Astrocyte of the cerebellum (primary cell): ENCODE measurements around the gene GLRX5.
"Not testable (repeated sequence)": the region's sequence is repeated elsewhere in the genome, so short reads cannot be mapped to it uniquely, and the experiment has no call there.

Source experiments
- DNase-seq: peaks from one replicate; pipeline ENCODE4 v3.0.0-alpha.2; 2011; ENCODE audit warnings: low read depth
- H3K4me3 ChIP-seq: 2 replicates; pipeline ENCODE4 v1.5.1; 2011; ENCODE audit warnings: mild to moderate bottlenecking, low read depth, low read length, moderate library complexity
- in situ Hi-C: cut with HindIII; loops from 2 replicates; pipeline ENCODE4 v1.10.0; 2017; ENCODE audit warnings: low sequenced_read_pairs
- TF ChIP-seq, protein P1 (sequence below): IDR thresholded peaks from 2 replicates; pipeline ENCODE4 v1.5.1; 2012; ENCODE audit warnings: low read length, low read depth, moderate library complexity, mild to moderate bottlenecking; ENCODE audit errors: missing control alignments

GLRX5 gene

DNA sequence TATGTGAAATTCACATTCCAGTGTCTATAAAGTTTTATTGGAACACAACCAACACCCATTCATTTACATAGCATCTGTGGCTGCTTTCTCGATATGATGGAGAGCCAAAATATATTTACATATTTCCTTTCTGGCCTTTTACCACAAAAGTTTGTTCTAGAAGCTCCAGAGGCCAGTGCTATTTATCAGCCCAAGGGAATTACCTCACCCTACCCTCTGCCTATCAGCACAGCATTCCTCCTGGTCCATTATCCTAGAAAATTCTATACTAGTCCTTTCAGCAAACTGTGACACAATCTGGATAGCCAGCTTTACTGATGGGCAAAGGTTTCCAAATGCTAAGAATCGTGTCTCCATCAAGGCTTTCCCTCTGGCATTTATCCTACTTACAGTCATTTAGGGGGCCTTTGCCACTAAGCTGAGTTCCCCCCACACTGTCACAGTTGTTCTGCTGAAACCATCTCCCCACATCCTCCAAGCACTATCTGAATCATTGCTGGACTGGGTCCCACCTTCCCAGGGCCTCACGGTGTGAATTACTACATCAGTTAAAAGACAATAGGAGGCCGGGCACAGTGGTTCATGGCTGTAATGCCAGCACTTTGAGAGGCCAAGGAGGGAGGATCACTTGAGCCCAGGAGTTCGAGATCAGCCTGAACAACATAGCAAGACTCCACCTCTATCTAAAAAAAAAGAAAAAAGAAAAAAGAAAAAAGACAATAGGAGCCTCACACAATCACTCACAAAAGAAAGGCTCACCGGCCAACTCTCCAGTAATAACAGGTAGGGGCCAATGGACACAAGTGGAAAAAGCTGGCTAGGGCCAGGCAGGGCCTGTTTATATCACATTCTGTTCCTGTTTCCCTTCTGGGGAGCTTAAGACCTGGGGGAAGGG lies 30.5 kb upstream of the GLRX5 start:
- TF ChIP-seq, protein P1, sequence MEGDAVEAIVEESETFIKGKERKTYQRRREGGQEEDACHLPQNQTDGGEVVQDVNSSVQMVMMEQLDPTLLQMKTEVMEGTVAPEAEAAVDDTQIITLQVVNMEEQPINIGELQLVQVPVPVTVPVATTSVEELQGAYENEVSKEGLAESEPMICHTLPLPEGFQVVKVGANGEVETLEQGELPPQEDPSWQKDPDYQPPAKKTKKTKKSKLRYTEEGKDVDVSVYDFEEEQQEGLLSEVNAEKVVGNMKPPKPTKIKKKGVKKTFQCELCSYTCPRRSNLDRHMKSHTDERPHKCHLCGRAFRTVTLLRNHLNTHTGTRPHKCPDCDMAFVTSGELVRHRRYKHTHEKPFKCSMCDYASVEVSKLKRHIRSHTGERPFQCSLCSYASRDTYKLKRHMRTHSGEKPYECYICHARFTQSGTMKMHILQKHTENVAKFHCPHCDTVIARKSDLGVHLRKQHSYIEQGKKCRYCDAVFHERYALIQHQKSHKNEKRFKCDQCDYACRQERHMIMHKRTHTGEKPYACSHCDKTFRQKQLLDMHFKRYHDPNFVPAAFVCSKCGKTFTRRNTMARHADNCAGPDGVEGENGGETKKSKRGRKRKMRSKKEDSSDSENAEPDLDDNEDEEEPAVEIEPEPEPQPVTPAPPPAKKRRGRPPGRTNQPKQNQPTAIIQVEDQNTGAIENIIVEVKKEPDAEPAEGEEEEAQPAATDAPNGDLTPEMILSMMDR = no peak
- no peak overlapping the region for H3K4me3 ChIP-seq
- no peak for DNase-seq
- in situ Hi-C loops = no loop called here

DNA sequence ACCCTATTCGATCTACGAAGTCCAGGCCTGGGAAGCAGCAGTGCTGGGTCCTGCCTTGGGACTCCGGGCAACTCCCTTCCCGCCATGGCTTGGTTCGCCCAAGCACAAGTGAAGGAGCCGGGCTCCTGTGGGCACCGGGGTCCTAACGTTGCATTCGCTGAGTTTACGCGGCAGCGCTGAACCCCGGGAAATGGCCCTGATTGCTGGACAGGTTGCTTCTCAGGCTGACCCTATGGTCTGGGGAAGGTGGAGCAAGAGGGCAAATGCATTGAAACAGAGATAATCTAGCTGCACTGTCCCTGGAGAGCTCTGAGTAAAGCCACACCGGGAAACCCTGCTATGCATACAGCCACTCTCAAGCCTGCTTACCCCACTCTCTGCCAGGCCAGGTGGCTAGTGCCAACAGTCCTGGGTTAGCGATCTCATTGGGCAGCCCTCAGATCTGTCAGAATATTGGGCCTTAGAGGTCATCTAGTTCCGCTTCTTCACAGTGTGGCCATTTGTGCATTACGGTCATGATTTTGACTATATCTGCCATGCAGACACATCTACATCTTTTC lies 29.7 kb upstream of the GLRX5 start:
- H3K4me3 ChIP-seq = no peak overlapping the region
- in situ Hi-C loops = no loop called here
- DNase-seq = no peak
- TF ChIP-seq, protein P1 = no peak

DNA sequence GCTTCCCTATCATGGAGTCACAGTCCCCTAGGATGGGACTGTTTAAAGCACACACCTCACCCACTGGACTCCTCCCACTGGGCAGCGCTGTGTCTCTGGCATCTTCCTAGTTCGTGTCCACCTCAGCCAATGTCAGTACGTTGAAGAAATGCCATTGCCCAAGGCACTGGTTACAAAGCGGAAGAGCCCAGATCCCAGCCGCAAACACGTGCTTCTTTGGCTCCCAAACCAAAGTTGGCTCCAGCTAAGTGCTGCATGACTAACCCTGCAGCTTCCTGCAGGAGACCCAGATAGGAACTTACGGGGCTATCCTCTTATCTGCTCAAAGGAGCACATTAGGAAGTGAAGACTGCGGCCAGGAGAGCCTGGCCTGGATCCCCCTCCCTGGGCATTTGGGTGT lies 27.7 kb upstream of the GLRX5 start:
- in situ Hi-C loops = no loop called here
- TF ChIP-seq, protein P1 = no peak
- peak; percentile 90 for DNase-seq
- H3K4me3 ChIP-seq = no peak overlapping the region

GRCh38 chr14:95507701-95508103 lies 27.1 kb upstream of the GLRX5 start:
- peak; percentile 75 for DNase-seq

DNA sequence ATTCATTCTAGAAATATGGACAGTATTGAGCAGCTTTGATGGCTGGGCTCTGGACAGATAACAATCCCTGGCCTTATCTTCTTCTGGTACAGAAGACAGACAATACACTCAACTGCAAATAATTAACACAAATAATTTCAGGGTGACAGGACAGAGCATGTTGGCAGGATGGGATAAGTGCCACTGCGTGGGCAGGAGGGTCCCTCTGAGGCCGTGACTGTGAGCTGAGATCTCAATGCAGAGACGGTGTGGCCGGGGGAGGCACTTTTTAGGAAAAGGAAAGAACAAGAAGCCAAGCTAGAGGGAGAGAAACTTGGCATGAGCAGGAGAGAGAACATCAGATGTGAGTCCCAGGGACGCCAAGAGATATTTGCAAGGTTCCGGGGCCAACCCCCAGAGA lies 26.5 kb upstream of the GLRX5 start:
- in situ Hi-C loops = no loop called here
- no peak overlapping the region for H3K4me3 ChIP-seq
- TF ChIP-seq, protein P1 = no peak
- no peak for DNase-seq

More at GRCh38 chr14:95507701-95508103, 27.1 kb upstream of the GLRX5 start:
- TF ChIP-seq, protein P1 = no peak
- H3K4me3 ChIP-seq = no peak overlapping the region
- in situ Hi-C loops = no loop called here

GRCh38 chr14:95509495-95509894 lies 25.4 kb upstream of the GLRX5 start:
- in situ Hi-C loops = no loop called here
- TF ChIP-seq, protein P1 = no peak

GRCh38 chr14:95510344-95510743 lies 24.5 kb upstream of the GLRX5 start:
- in situ Hi-C loops, H3K4me3 ChIP-seq, DNase-seq: not testable (repeated sequence)

More at GRCh38 chr14:95509495-95509894, 25.4 kb upstream of the GLRX5 start:
- no peak for DNase-seq
- H3K4me3 ChIP-seq = no peak overlapping the region
